ENCODE results near the gene EPHB4.
"Not testable (repeated sequence)": the region's sequence is repeated elsewhere in the genome, so short reads cannot be mapped to it uniquely, and the experiment has no call there.

The EPHB4 gene

GRCh38 chr7:100865372-100865911 is 38.1 kb upstream of the EPHB4 start:
- Histone ChIP-seq H3K4me1 (ENCODE audit: control insufficient read depth, insufficient read depth, low read length, poor library complexity, severe bottlenecking) (peaks cover 7% of the 10 kb centered on the region), H3K36me3 (ENCODE audit: control insufficient read depth, insufficient read depth, low read length) (peaks cover 28% of the 10 kb centered on the region), H3K9me3 (ENCODE audit: control insufficient read depth, low read length) (no peaks in the 10 kb centered on the region), H3K4me3 (ENCODE audit: extremely low read depth, insufficient read depth, low read length, poor library complexity, severe bottlenecking) (no peak overlapping the region), H3K27ac (ENCODE audit: low read depth, low read length, severe bottlenecking) (no peak overlapping the region)
- WGBS, 2 experiments (ENCODE audit: insufficient coverage in 2 of 2): 86 to 91% methylated on average over 17 of the region's 17 CpGs

- H3K9me3 ChIP-seq (ENCODE audit: control insufficient read depth, low read length): no peaks in the 10 kb centered on the region
- peaks cover 26% of the 10 kb centered on the region for H3K36me3 ChIP-seq (ENCODE audit: control insufficient read depth, insufficient read depth, low read length)
- no peak overlapping the region for H3K4me3 ChIP-seq (ENCODE audit: extremely low read depth, insufficient read depth, low read length, poor library complexity, severe bottlenecking)
- 94 to 97% methylated on average over 5 to 8 of the region's 12 CpGs for WGBS, 2 experiments (ENCODE audit: insufficient coverage in 2 of 2)
- peaks cover 7% of the 10 kb centered on the region for H3K4me1 ChIP-seq (ENCODE audit: control insufficient read depth, insufficient read depth, low read length, poor library complexity, severe bottlenecking)
- H3K27ac ChIP-seq (ENCODE audit: low read depth, low read length, severe bottlenecking): no peak overlapping the region
Measured at GRCh38 chr7:100864263-100864845, 37.0 kb upstream of the EPHB4 start.

GRCh38 chr7:100863406-100863950 is 36.2 kb upstream of the EPHB4 start:
- Histone ChIP-seq H3K27ac (ENCODE audit: low read depth, low read length, severe bottlenecking) (no peak overlapping the region), H3K4me1 (ENCODE audit: control insufficient read depth, insufficient read depth, low read length, poor library complexity, severe bottlenecking) (peaks cover 2% of the 10 kb centered on the region)
- WGBS, 2 experiments (ENCODE audit: insufficient coverage in 2 of 2): 87 to 92% methylated on average over 9 of the region's 10 CpGs

GRCh38 chr7:100861616-100861985 is 34.3 kb upstream of the EPHB4 start:
- Histone ChIP-seq H3K36me3 (ENCODE audit: control insufficient read depth, insufficient read depth, low read length) (peaks cover 26% of the 10 kb centered on the region), H3K4me1 (ENCODE audit: control insufficient read depth, insufficient read depth, low read length, poor library complexity, severe bottlenecking) (peaks cover 5% of the 10 kb centered on the region), H3K4me3 (ENCODE audit: extremely low read depth, insufficient read depth, low read length, poor library complexity, severe bottlenecking) (no peak overlapping the region), H3K9me3 (ENCODE audit: control insufficient read depth, low read length) (no peaks in the 10 kb centered on the region), H3K27ac (ENCODE audit: low read depth, low read length, severe bottlenecking) (no peak overlapping the region)
- WGBS, 2 experiments (ENCODE audit: insufficient coverage in 2 of 2): 98 to 100% methylated on average over 2 to 7 of the region's 14 CpGs

More at GRCh38 chr7:100863406-100863950, 36.2 kb upstream of the EPHB4 start:
- Histone ChIP-seq H3K9me3 (ENCODE audit: control insufficient read depth, low read length) (no peaks in the 10 kb centered on the region), H3K4me3 (ENCODE audit: extremely low read depth, insufficient read depth, low read length, poor library complexity, severe bottlenecking) (no peak overlapping the region), H3K36me3 (ENCODE audit: control insufficient read depth, insufficient read depth, low read length) (peaks cover 22% of the 10 kb centered on the region)

DNA sequence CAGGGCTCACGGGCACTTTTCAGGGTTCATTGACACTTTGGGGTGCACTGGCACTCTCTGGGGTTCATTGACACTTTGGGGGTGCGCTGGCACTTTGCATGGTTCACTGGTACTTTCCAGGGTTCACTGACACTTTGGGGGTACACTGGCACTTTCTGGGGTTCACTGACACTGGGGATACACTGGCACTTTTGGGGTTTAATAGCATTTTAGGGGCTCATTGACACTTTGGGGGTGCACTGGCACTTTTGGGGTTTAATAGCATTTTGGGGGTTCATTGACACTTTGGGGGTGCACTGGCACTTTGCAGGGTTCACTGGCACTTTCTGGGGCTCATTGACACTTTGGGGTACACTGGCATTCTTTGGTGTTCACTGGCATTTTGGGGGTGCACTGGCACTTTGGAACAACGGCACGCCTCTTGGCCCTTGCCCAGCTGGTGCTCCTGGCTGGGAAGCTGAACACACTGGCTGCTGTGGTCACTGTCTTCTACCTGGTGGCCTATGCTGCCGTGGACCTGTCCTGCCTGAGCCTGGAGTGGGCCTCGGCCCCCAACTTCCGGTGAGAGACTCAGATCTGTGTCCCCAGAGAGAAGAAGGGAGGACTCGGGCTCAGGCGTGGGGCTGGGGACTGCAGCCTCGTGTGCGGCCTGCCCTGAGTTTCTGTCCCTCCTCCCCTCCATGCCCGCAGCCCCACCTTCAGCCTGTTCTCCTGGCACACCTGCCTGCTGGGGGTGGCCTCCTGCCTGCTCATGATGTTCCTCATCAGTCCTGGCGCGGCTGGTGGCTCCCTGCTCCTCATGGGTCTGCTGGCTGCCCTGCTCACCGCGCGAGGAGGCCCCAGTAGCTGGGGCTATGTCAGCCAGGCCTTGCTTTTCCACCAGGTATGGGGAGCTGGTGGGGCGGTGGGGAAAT is 33.6 kb upstream of the EPHB4 start:
- Histone ChIP-seq H3K4me3 (ENCODE audit: extremely low read depth, insufficient read depth, low read length, poor library complexity, severe bottlenecking) (no peak overlapping the region), H3K36me3 (ENCODE audit: control insufficient read depth, insufficient read depth, low read length) (peaks cover 31% of the 10 kb centered on the region), H3K9me3 (ENCODE audit: control insufficient read depth, low read length) (no peaks in the 10 kb centered on the region), H3K4me1 (ENCODE audit: control insufficient read depth, insufficient read depth, low read length, poor library complexity, severe bottlenecking) (peaks cover 8% of the 10 kb centered on the region), H3K27ac (ENCODE audit: low read depth, low read length, severe bottlenecking) (no peak overlapping the region)
- 91 to 92% methylated on average over 12 to 16 of the region's 18 CpGs for WGBS, 2 experiments (ENCODE audit: insufficient coverage in 2 of 2)

DNA sequence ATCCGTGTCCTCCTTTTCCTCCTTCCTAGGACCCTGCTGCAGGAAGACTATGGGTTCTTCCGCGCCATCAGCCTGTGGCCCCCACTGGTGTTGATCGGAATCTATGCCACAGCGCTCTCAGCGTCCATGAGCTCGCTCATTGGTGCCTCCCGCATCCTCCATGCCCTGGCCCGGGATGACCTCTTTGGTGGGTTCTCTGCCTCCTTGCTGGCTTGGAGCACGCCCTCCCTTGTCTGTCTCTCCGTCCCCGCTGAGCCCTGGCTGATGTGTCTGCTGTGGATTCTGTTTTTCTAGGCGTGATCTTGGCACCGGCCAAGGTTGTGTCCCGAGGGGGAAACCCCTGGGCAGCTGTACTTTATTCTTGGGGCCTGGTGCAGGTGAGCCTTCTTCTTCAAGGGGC is 32.5 kb upstream of the EPHB4 start:
- Histone ChIP-seq H3K9me3 (ENCODE audit: control insufficient read depth, low read length) (no peaks in the 10 kb centered on the region), H3K27ac (ENCODE audit: low read depth, low read length, severe bottlenecking) (no peak overlapping the region), H3K4me1 (ENCODE audit: control insufficient read depth, insufficient read depth, low read length, poor library complexity, severe bottlenecking) (peaks cover 8% of the 10 kb centered on the region), H3K36me3 (ENCODE audit: control insufficient read depth, insufficient read depth, low read length) (peaks cover 34% of the 10 kb centered on the region), H3K4me3 (ENCODE audit: extremely low read depth, insufficient read depth, low read length, poor library complexity, severe bottlenecking) (no peak overlapping the region)
- WGBS, 2 experiments (ENCODE audit: insufficient coverage in 2 of 2): 88 to 93% methylated on average over 13 to 14 of the region's 15 CpGs

GRCh38 chr7:100856871-100857282 is 29.6 kb upstream of the EPHB4 start:
- peak overlapping the region; percentile 36 for H3K27ac ChIP-seq (ENCODE audit: low read depth, low read length, severe bottlenecking)
- H3K9me3 ChIP-seq (ENCODE audit: control insufficient read depth, low read length): no peaks in the 10 kb centered on the region
- peaks cover 34% of the 10 kb centered on the region for H3K36me3 ChIP-seq (ENCODE audit: control insufficient read depth, insufficient read depth, low read length)
- H3K4me3 ChIP-seq (ENCODE audit: extremely low read depth, insufficient read depth, low read length, poor library complexity, severe bottlenecking): no peak overlapping the region
- H3K4me1 ChIP-seq (ENCODE audit: control insufficient read depth, insufficient read depth, low read length, poor library complexity, severe bottlenecking): peaks cover 8% of the 10 kb centered on the region
- WGBS, 2 experiments (ENCODE audit: insufficient coverage in 2 of 2): 76 to 81% methylated on average over 16 of the region's 16 CpGs

GRCh38 chr7:100855515-100855914 is 28.2 kb upstream of the EPHB4 start:
- no peaks in the 10 kb centered on the region for H3K9me3 ChIP-seq (ENCODE audit: control insufficient read depth, low read length)
- no peak overlapping the region for H3K27ac ChIP-seq (ENCODE audit: low read depth, low read length, severe bottlenecking)
- peaks cover 22% of the 10 kb centered on the region for H3K36me3 ChIP-seq (ENCODE audit: control insufficient read depth, insufficient read depth, low read length)
- H3K4me3 ChIP-seq (ENCODE audit: extremely low read depth, insufficient read depth, low read length, poor library complexity, severe bottlenecking): no peak overlapping the region
- peaks cover 8% of the 10 kb centered on the region for H3K4me1 ChIP-seq (ENCODE audit: control insufficient read depth, insufficient read depth, low read length, poor library complexity, severe bottlenecking)
- 93 to 97% methylated on average over 8 to 9 of the region's 10 CpGs for WGBS, 2 experiments (ENCODE audit: insufficient coverage in 2 of 2)

GRCh38 chr7:100854899-100855298 is 27.6 kb upstream of the EPHB4 start:
- H3K9me3 ChIP-seq (ENCODE audit: control insufficient read depth, low read length); H3K4me3 ChIP-seq (ENCODE audit: extremely low read depth, insufficient read depth, low read length, poor library complexity, severe bottlenecking); H3K27ac ChIP-seq (ENCODE audit: low read depth, low read length, severe bottlenecking); H3K4me1 ChIP-seq (ENCODE audit: control insufficient read depth, insufficient read depth, low read length, poor library complexity, severe bottlenecking): not testable (repeated sequence)
- peaks cover 17% of the 10 kb centered on the region for H3K36me3 ChIP-seq (ENCODE audit: control insufficient read depth, insufficient read depth, low read length)
- 90 to 95% methylated on average over 7 to 9 of the region's 9 CpGs for WGBS, 2 experiments (ENCODE audit: insufficient coverage in 2 of 2)

GRCh38 chr7:100854146-100854895 is 27.0 kb upstream of the EPHB4 start:
- Histone ChIP-seq H3K36me3 (ENCODE audit: control insufficient read depth, insufficient read depth, low read length) (peaks cover 17% of the 10 kb centered on the region), H3K4me1 (ENCODE audit: control insufficient read depth, insufficient read depth, low read length, poor library complexity, severe bottlenecking) (peaks cover 8% of the 10 kb centered on the region), H3K9me3 (ENCODE audit: control insufficient read depth, low read length) (no peaks in the 10 kb centered on the region), H3K4me3 (ENCODE audit: extremely low read depth, insufficient read depth, low read length, poor library complexity, severe bottlenecking) (no peak overlapping the region), H3K27ac (ENCODE audit: low read depth, low read length, severe bottlenecking) (no peak overlapping the region)
- 90 to 97% methylated on average over 7 to 12 of the region's 14 CpGs for WGBS, 2 experiments (ENCODE audit: insufficient coverage in 2 of 2)

Measured in mesodermal cell (in vitro differentiated cells).